Measurements from ENCODE around the gene SEMA6D.

GRCh38 chr15:47727137-47727536 lies 9.8 kb downstream of the SEMA6D start:
- TF ChIP-seq CTCF (IDR thresholded peaks at IDR 0.05; ENCODE audit: poor library complexity), result no peak
- no peak for TF ChIP-seq EZH2 (IDR thresholded peaks at IDR 0.05; ENCODE audit: borderline replicate concordance)

Measured in hepatocyte (in vitro differentiated cells).